HL-60 (cell line): ENCODE data around the gene NEK11.

ENCODE experiments used
- DNase-seq, 2 experiments: peaks; one replicate each; pipeline ENCODE4 v3.0.0-alpha.2; 2010 to 2020; ENCODE audit warnings: low read depth in 1 of 2, low spot score in 1 of 2
- H3K27ac ChIP-seq: fragments of 250-450 bp; sonication (Bioruptor Pico); replicated peaks from 2 replicates; pipeline ENCODE4 v1.5.1; 2020; ENCODE audit warnings: mild to moderate bottlenecking, moderate library complexity
- H3K27me3 ChIP-seq: fragments of 250-450 bp; sonication (Bioruptor Pico); 2 replicates; pipeline ENCODE4 v1.5.1; 2021; ENCODE audit warnings: mild to moderate bottlenecking, moderate library complexity; ENCODE audit not compliant: insufficient read depth, poor library complexity, severe bottlenecking
- H3K4me3 ChIP-seq: replicated peaks from 2 replicates; pipeline ENCODE4 v1.5.1; 2011; ENCODE audit warnings: mild to moderate bottlenecking, control low read depth, low read length; ENCODE audit not compliant: insufficient read depth
- GABPA ChIP-seq: IDR thresholded peaks from 2 replicates; pipeline ENCODE4 v1.6.1; 2012; ENCODE audit warnings: low read depth
- POLR2AphosphoS5 ChIP-seq: IDR thresholded peaks from 2 replicates; pipeline ENCODE4 v1.6.1; 2012; ENCODE audit warnings: low read depth
- SPI1 ChIP-seq: IDR thresholded peaks from 2 replicates; pipeline ENCODE4 v1.6.1; 2012; ENCODE audit warnings: low read depth, mild to moderate bottlenecking, borderline replicate concordance
- TF ChIP-seq, protein P1 (sequence below): IDR thresholded peaks from one replicate; pipeline ENCODE4 v1.5.1; 2011; ENCODE audit warnings: low read length, control low read depth, inconsistent platforms; ENCODE audit not compliant: insufficient read depth
- TF ChIP-seq, protein P2 (sequence below): IDR thresholded peaks from 2 replicates; pipeline ENCODE4 v1.6.1; 2012; ENCODE audit warnings: low read depth; ENCODE audit not compliant: insufficient replicate concordance

Gene NEK11

DNA sequence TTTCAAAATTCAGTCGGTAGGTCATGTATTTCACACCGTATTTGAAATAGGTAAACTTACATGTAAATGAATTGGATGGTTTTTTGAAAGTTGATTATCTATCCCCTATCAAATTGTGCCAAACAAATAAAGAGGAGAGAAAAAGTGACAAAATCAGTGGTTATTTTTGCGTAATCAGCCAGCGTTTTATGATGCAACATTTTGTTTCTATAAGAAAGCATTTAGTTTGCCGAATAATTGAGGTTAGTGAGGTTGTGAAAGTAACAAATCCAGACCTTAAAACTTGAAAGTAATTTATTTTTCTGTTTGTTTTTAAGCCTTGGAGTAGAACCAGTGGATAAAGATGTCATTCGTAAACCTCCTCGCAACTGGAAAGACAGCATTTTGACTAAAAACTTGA is 29.4 kb upstream of the NEK11 start:
- DNase-seq: peak; percentile 35 to 48
- H3K4me3 ChIP-seq: no peak overlapping the region
- TF ChIP-seq, protein P1, sequence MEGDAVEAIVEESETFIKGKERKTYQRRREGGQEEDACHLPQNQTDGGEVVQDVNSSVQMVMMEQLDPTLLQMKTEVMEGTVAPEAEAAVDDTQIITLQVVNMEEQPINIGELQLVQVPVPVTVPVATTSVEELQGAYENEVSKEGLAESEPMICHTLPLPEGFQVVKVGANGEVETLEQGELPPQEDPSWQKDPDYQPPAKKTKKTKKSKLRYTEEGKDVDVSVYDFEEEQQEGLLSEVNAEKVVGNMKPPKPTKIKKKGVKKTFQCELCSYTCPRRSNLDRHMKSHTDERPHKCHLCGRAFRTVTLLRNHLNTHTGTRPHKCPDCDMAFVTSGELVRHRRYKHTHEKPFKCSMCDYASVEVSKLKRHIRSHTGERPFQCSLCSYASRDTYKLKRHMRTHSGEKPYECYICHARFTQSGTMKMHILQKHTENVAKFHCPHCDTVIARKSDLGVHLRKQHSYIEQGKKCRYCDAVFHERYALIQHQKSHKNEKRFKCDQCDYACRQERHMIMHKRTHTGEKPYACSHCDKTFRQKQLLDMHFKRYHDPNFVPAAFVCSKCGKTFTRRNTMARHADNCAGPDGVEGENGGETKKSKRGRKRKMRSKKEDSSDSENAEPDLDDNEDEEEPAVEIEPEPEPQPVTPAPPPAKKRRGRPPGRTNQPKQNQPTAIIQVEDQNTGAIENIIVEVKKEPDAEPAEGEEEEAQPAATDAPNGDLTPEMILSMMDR: no peak
- TF ChIP-seq GABPA (no peak), SPI1 (no peak), POLR2AphosphoS5 (no peak)
- TF ChIP-seq, protein P2, sequence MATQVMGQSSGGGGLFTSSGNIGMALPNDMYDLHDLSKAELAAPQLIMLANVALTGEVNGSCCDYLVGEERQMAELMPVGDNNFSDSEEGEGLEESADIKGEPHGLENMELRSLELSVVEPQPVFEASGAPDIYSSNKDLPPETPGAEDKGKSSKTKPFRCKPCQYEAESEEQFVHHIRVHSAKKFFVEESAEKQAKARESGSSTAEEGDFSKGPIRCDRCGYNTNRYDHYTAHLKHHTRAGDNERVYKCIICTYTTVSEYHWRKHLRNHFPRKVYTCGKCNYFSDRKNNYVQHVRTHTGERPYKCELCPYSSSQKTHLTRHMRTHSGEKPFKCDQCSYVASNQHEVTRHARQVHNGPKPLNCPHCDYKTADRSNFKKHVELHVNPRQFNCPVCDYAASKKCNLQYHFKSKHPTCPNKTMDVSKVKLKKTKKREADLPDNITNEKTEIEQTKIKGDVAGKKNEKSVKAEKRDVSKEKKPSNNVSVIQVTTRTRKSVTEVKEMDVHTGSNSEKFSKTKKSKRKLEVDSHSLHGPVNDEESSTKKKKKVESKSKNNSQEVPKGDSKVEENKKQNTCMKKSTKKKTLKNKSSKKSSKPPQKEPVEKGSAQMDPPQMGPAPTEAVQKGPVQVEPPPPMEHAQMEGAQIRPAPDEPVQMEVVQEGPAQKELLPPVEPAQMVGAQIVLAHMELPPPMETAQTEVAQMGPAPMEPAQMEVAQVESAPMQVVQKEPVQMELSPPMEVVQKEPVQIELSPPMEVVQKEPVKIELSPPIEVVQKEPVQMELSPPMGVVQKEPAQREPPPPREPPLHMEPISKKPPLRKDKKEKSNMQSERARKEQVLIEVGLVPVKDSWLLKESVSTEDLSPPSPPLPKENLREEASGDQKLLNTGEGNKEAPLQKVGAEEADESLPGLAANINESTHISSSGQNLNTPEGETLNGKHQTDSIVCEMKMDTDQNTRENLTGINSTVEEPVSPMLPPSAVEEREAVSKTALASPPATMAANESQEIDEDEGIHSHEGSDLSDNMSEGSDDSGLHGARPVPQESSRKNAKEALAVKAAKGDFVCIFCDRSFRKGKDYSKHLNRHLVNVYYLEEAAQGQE: peak; percentile 21

DNA sequence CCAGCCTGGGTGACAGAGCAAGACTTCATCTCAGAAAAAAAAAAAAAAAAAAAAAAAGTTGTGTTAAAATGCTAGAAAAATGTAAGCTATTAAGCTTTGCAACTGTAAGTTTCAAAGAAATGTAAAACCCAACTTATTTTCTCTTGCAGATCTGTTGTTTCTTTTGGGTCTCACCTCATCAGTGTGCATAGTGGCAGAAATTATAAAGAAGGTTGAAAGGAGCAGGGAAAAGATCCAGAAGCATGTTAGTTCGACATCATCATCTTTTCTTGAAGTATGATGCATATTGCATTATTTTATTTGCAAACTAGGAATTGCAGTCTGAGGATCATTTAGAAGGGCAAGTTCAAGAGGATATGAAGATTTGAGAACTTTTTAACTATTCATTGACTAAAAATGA is 25.6 kb upstream of the NEK11 start:
- Histone ChIP-seq H3K27ac (no peak overlapping the region), H3K27me3 (no peaks in the 10 kb centered on the region), H3K4me3 (no peak overlapping the region)
- TF ChIP-seq POLR2AphosphoS5 (no peak), SPI1 (no peak), GABPA (no peak)
- TF ChIP-seq, protein P1: no peak
- DNase-seq: no peak

More for the DNA sequence above, 29.4 kb upstream of the NEK11 start:
- Histone ChIP-seq H3K27me3 (no peaks in the 10 kb centered on the region), H3K27ac (no peak overlapping the region)

DNA sequence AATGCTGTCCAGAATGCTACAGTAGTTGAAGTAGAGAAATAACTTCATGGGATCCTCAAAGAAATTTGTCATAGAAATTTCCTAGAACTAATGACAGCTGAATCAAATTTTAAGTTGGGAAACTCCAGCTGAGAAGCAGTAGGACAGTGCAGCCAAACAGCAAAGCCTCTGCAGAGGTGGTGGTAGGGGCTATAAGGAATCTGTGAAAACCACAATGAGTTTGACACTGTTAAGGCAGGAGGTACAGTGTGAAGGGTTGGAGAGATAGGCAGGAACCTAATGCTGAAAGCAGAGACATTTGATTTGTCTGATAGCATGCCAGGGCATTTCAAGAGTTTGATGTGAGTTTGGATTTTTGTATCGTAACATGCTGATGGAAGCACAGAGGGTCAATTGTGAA is 22.1 kb upstream of the NEK11 start:
- Histone ChIP-seq H3K4me3 (no peak overlapping the region), H3K27me3 (no peaks in the 10 kb centered on the region), H3K27ac (no peak overlapping the region)
- DNase-seq: no peak
- TF ChIP-seq, protein P2: no peak
- TF ChIP-seq, protein P1: no peak
- no peak for TF ChIP-seq SPI1
- no peak for TF ChIP-seq GABPA
- no peak for TF ChIP-seq POLR2AphosphoS5

DNA sequence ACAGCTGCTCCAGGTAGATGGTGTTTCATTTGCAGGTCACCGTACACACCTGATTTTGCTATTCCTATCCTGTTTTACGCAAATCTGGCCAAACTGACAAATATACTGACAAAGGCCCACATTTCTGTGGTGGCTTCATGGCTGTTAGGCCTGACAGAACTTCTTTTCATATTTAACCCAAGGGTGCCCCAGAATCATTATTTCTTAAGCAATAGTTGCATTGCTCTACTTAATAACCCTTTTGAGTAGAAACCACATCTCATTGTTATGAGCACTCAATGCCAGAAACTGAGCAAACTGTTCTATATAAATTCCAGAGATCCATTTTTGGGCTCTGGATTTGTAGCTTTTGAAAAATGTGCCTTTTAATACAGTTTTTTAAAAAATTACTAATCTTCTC is 19.4 kb upstream of the NEK11 start:
- H3K4me3 ChIP-seq: no peak overlapping the region
- H3K27ac ChIP-seq: no peak overlapping the region
- TF ChIP-seq GABPA (no peak), SPI1 (no peak), POLR2AphosphoS5 (no peak)
- TF ChIP-seq, protein P1: no peak
- TF ChIP-seq, protein P2: no peak
- H3K27me3 ChIP-seq: no peaks in the 10 kb centered on the region
- no peak for DNase-seq
